ENCODE data around the gene NKD2. TPM values are rescaled to one million over a fixed set of nuclear protein-coding genes. Genes with fewer than 3 reads are reported as not detected.
A peak's percentile ranks its signal among the peaks of the same experiment; 100 is the strongest.

Gene NKD2
- total RNA-seq, 1 experiment from 2014 or later: 20.4 TPM

- H3K9me3 ChIP-seq (ENCODE audit: control insufficient read depth in 1 of 2, insufficient read depth in 1 of 2, low read depth in 1 of 2, low read length in 2 of 2): no peaks in the 10 kb centered on the region
- H3K4me3 ChIP-seq (replicated peaks in 1 of 2; ENCODE audit: low read depth in 1 of 2, low read length in 2 of 2): peak overlapping the region in 1 of 2 experiments; percentile 57; a peak in 3 of 4 replicates
- H3K4me2 ChIP-seq (ENCODE audit: low read length): peak overlapping the region; percentile 89
- CTCF ChIA-PET: no interaction called here
- no TSS peak for BruUV-seq (replicated peaks)
- POLR2A ChIA-PET: no interaction called here
- H3K27me3 ChIP-seq (ENCODE audit: insufficient read depth, low read length): peaks cover 14% of the 10 kb centered on the region; the same call in 1 of the 2 replicates
- H3K27ac ChIP-seq (ENCODE audit: low read depth, low read length): peak overlapping the region; percentile 17; the same call in 1 of the 2 replicates
- no peaks in the 10 kb centered on the region for H3K79me2 ChIP-seq (ENCODE audit: insufficient read depth, low read length)
- no peaks in the 10 kb centered on the region for H3K36me3 ChIP-seq (ENCODE audit: control insufficient read depth in 1 of 2, insufficient read depth in 2 of 2, low read length in 2 of 2)
- peaks cover 37 to 58% of the 10 kb centered on the region in 2 experiments for H3K4me1 ChIP-seq (ENCODE audit: control insufficient read depth in 1 of 2, insufficient read depth in 2 of 2, low read length in 2 of 2)
- RAD21 ChIA-PET (ENCODE audit: low non-redundant PET in 1 of 2, low total read pairs in 2 of 2, uncharacterized antibody in 2 of 2, unreplicated experiment in 2 of 2): no interaction called here
- intact Hi-C loops (cut with micrococcal nuclease): loop anchor here (10.0 kb wide), 1 partner anchor 159 kb away; no protein-coding TSS in a partner anchor
- H2AFZ ChIP-seq (ENCODE audit: low read depth, low read length, poor library complexity, severe bottlenecking): no peak overlapping the region
- ATAC-seq (no peak), DNase-seq (ENCODE audit: low read depth, low spot score) (no peak)
- TF ChIP-seq SRF (IDR thresholded peaks at IDR 0.05; ENCODE audit: low read depth) (no peak), EGR1 (IDR thresholded peaks at IDR 0.05; ENCODE audit: low read depth) (no peak), SP1 (IDR thresholded peaks at IDR 0.05; ENCODE audit: low read depth) (no peak), SIN3A (IDR thresholded peaks at IDR 0.05; ENCODE audit: low read depth) (no peak)
- no peaks in the 10 kb centered on the region for H3K9me2 ChIP-seq (ENCODE audit: insufficient read depth)
- H3K9ac ChIP-seq (ENCODE audit: low read length): peak overlapping the region; percentile 61
- H4K20me1 ChIP-seq (ENCODE audit: insufficient read depth): no peaks in the 10 kb centered on the region; the same call in 1 of the 2 replicates
Measured at GRCh38 chr5:1005249-1005851, 3.3 kb upstream of the NKD2 start.

GRCh38 chr5:1005904-1006655 is 2.5 kb upstream of the NKD2 start:
- Histone ChIP-seq H3K9ac (ENCODE audit: low read length) (no peak overlapping the region), H4K20me1 (ENCODE audit: insufficient read depth) (no peaks in the 10 kb centered on the region; the same call in 1 of the 2 replicates), H3K4me3 (replicated peaks in 1 of 2; ENCODE audit: low read depth in 1 of 2, low read length in 2 of 2) (no peak overlapping the region), H3K79me2 (ENCODE audit: insufficient read depth, low read length) (no peaks in the 10 kb centered on the region), H3K36me3 (ENCODE audit: control insufficient read depth in 1 of 2, insufficient read depth in 2 of 2, low read length in 2 of 2) (no peaks in the 10 kb centered on the region), H3K9me3 (ENCODE audit: control insufficient read depth in 1 of 2, insufficient read depth in 1 of 2, low read depth in 1 of 2, low read length in 2 of 2) (no peaks in the 10 kb centered on the region), H2AFZ (ENCODE audit: low read depth, low read length, poor library complexity, severe bottlenecking) (no peak overlapping the region), H3K27ac (ENCODE audit: low read depth, low read length) (no peak overlapping the region), H3K4me1 (ENCODE audit: control insufficient read depth in 1 of 2, insufficient read depth in 2 of 2, low read length in 2 of 2) (peaks cover 44 to 65% of the 10 kb centered on the region in 2 experiments), H3K27me3 (ENCODE audit: insufficient read depth, low read length) (peaks cover 8% of the 10 kb centered on the region; the same call in 1 of the 2 replicates), H3K9me2 (ENCODE audit: insufficient read depth) (no peaks in the 10 kb centered on the region), H3K4me2 (ENCODE audit: low read length) (no peak overlapping the region)
- ChIA-PET RAD21 (ENCODE audit: low non-redundant PET in 1 of 2, low total read pairs in 2 of 2, uncharacterized antibody in 2 of 2, unreplicated experiment in 2 of 2) (no interaction called here), POLR2A (no interaction called here), CTCF (no interaction called here)
- intact Hi-C loops (cut with micrococcal nuclease): loop anchor here (10.0 kb wide), 1 partner anchor 159 kb away; no protein-coding TSS in a partner anchor
- no peak for ATAC-seq
- TF ChIP-seq JUND (IDR thresholded peaks at IDR 0.05) (no peak), SP1 (IDR thresholded peaks at IDR 0.05; ENCODE audit: low read depth) (no peak), CEBPB (IDR thresholded peaks at IDR 0.05; ENCODE audit: low read depth) (no peak), YY1 (IDR thresholded peaks at IDR 0.05; ENCODE audit: extremely low read depth, insufficient replicate concordance, low read depth, low read length) (no peak)
- BruUV-seq (replicated peaks): no TSS peak
- DNase-seq (ENCODE audit: low read depth, low spot score): no peak

Measured in HCT116 (cell line).